HuH-7.5 (cell line): ENCODE results near the gene OR4Q2.
"Not testable (repeated sequence)": the region's sequence is repeated elsewhere in the genome, so short reads cannot be mapped to it uniquely, and the experiment has no call there.

Experiments
- DNase-seq: peaks from one replicate; pipeline ENCODE4 v3.0.0; 2011; ENCODE audit warnings: low spot score

OR4Q2 gene

DNA sequence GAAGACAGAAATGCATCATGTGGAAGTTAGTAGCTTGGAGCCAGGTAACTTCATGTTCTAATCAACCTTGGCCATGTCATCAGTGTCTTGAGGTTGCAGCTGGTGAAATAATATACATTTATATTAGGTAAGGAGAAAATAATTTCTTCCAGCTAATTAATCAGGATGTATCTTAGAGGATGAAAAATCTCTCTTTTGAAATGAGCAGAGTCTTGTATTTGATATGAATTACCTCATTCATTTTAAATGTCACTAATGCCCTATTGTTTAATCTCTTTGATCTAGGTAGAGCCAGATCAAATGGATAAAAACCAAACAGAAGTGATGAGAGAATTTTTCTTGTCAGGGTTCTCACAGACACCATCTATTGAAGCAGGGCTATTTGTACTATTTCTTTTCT is at the start of gene OR4Q2:
TSS of gene OR4Q2 (plus strand) at position 301 of the 400 bp plus-strand sequence.
- no peak for DNase-seq

DNA sequence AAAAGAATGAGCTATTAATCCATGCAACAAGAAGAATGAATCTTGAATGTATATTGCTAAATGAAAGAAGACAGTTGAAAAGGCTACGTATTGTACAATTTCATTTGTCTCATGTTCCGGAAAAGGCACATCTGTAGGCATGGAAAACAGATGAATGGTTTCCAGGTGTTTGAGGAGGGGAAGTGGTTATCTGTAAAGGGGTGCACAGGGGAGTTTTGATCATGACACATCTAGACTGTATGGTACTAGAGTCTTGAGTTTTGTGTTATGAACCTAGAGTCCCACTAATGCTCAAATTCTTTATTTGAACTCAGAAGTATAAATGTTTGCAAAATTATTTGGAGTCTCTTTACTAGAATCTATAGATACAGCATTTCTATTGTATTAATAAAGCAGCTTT is 32.2 kb upstream of the OR4Q2 start:
- DNase-seq, result not testable (repeated sequence)

DNA sequence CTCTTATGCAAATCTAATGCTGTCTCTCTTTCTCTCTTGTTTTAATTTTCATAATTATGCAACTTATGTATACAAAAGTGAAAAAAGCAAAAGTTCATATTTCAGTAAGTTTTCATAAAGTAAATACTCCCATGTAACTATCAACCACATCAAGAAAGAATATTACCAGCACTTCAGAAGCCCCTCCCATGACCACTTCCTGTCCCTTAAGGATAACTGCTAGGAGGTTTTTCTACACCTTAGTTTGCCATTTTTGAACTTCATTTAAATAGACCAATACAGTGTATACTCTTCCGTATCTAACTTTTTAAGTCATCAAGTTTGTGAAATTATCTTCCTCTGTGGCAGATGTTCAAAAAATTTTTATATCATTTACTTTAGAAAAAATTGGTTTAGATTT is 27.1 kb upstream of the OR4Q2 start:
- no peak for DNase-seq

DNA sequence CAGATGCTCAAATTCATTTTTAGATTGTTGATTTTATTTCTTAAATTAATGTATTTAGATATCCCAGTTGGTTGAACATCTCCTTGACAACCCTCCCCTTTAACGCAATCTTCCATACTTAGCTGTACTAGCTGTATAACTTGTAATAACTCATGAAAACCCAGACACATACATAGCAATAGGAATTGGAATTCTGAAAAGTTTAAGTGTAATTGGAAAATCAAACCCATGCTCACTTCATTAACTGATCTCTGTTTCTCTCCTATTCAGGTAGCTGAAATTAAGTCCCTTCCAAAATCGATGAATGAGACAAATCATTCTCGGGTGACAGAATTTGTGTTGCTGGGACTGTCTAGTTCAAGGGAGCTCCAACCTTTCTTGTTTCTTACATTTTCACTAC is 26.7 kb upstream of the OR4Q2 start, which contains the start of gene OR4K15:
TSS of gene OR4K15 (plus strand) at position 301 of the 400 bp plus-strand sequence. CDS start at position 301, 0 bp downstream.
- no peak for DNase-seq

DNA sequence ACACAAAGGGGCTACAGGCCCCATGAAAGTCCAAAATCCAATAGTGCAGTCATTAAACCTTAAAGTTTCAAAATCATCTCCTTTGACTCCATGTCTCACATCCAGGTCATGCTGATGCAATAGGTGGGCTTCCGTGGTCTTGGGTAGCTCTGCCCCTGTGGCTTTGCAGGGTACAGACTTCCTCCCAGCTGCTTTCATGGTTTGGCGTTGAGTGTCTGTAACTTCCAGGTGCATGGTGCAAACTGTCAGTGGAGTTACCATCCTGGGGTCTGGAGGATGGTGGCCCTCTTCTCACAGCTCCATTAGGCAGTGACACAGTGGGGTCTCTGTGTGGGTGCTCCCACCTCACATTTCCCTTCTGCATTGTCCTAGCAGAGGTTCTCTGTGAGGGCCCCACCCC is 8.5 kb upstream of the OR4Q2 start:
- no peak for DNase-seq

DNA sequence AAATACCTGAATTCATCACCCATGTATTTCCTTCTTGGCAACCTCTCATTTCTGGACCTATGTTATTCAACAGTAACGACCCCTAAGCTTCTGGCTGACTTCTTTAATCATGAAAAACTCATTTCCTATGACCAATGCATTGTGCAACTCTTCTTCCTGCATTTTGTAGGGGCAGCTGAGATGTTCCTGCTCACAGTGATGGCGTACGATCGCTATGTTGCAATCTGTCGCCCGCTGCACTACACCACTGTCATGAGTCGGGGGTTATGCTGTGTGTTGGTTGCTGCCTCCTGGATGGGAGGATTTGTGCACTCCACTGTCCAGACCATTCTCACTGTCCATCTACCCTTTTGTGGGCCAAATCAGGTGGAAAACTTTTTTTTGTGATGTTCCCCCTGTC is 356 bp downstream of the OR4Q2 start:
- no peak for DNase-seq

DNA sequence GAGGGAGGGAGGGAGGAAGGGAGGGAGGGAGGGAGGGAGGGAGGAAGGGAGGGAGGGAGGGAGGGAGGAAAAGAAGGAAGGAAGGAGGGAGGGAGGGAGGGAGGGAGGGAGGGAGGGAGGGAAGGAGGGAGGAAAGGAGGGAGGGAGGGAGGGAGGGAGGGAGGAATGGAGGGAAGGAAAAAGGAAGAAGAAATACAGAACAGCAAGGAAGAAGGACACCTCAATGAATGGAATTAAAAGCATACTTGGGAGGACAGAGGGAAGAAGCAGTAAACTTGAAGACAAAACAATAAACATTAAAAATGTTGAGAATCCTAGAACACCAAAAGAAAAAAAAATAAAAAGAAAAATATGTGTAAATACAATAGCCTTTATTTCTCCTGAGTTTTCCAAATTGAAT is 6.2 kb downstream of the OR4Q2 start:
- DNase-seq, result no peak

DNA sequence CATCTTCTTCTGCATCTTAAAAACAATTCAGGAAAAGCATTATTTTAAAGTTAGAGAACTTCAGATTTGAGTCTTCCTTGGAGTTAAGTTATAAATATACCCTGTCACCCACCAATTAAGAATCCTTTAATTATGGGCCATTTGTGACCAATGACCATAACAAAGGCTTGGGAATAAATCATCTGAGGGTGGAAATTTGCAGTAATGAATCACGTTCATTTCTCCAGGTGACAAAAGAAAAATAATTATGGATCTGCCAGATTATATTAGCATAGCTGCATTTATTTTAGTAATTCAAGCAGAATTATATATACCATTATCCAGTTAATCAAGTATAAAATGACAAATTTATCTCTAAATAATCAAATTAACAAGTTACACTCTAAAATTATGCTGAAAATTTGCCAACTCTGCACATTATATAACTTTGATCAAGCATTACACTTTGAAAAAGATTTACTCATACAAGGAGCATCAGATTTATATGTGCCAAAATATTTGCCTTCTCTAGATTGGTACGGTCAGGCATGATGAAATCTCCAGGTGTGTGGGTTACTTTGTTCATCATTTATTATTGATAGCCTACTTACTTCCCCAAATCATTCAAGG is 17.4 kb downstream of the OR4Q2 start, which contains the start of gene OR4K14:
TSS of gene OR4K14 (minus strand) at position 51 of the 609 bp plus-strand sequence. CDS start 4,114 bp downstream, outside the sequence.
- DNase-seq, result no peak

DNA sequence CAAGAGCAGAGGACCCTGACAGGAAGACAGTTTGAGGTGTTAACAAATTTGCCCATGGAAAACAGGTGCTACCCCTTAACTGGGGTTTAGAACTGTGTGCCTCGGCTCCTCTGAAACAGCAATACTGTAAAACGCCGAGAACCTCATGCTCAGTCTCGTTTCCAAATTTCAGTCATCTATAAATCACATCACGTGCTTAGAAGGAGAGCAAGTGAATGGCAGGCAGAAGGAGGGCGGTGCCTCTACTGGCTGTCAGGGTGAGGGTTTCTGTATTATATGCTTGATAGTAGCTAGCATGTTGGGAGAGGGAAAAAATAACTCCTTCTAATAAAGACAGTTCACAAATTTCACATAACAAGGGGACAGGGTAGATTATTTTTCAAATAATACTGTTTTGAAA is 29.1 kb downstream of the OR4Q2 start:
- DNase-seq, result no peak

DNA sequence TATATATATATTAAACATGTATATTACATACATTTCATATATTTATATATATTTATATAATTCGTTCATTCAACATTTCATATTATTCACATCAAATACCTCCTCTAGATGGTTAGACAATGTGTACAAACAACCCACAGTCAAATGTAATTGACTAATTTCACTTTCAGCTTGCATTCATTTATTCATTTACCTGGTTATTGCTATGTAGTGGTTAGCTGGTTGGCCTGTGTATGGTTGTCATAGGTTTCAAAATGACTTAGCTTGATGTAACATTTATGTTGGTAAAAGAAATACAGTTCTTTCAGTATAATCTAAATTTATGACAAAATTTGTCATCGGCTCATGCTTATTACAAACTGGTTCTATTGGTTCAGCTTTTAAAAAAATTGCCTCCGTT is 33.5 kb downstream of the OR4Q2 start:
- no peak for DNase-seq

DNA sequence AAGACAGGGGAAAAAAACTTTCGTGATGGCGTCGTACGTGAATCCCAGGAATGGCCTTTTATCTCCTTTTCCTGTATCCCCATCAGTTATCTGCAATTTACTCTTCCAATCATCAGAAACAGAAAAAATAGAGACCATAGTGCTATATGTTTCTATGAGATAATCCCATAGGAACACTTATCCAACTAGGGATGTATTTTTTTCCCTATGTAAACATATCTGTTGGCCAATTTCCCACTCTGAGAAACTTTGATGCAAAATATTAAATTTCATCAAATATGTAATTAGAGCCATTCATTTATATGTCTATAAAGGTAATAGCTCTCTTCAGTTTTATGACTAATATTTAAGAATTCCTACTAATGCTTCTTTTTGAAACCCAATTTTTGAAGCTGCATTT is 34.0 kb downstream of the OR4Q2 start, which contains the start of gene OR4K13:
TSS of gene OR4K13 (minus strand) at position 101 of the 400 bp plus-strand sequence. CDS start 1,280 bp downstream, outside the sequence.
- DNase-seq, result no peak

DNA sequence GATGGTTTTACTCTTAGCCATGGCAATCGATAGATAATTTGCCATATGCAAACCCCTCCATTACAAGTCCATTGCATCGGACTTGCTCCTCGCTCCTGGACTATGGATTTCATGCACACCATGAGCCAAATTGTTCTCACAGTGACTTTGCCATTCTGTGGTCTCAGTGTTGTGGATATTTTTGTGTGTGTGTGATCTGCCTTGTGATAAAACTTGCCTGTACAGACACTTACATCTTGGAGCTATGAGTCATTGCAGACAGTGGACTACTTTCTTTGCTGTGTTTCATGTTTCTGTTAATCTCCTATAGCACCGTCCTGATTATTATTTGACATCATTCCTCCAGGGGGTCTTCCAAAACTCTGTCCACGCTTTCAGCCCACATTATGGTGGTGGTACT is 42.3 kb downstream of the OR4Q2 start:
- DNase-seq, result no peak

DNA sequence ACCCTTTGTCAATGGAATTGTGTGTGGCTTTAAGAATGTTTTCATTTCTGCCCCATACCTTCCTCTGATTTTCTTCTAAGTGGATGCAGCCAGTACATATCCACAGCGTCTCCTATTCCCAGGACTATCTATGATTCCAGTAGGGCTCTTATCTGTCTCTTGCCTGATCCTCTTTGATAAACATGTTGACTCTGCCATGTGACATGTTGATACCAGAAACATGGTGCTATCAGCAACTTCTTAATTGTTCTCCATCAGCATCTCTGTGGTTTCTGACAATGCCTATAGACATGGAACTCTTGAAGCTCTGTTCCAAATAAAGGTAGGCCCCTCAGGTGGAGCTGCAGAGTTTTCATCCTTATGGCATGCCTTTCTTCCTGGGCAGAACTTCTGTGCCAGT is 46.2 kb downstream of the OR4Q2 start:
- DNase-seq, result no peak
